ENCODE data around the gene P4HTM.

GRCh38 chr3:49015072-49015471 is 25.0 kb downstream of the P4HTM start:
- TF ChIP-seq CTCF (IDR thresholded peaks at IDR 0.05): no peak
- no peak for TF ChIP-seq POLR2A (IDR thresholded peaks at IDR 0.05)

Data from Peyer's patch (tissue), 4 donors.